Activated CD4-positive, alpha-beta T cell treated with anti-CD3 and anti-CD28 coated beads, Interleukin-2, amount 50 U/mL, for 24 hours (primary cell): ENCODE measurements around the gene JAKMIP3.
"Not testable (repeated sequence)": the region's sequence is repeated elsewhere in the genome, so short reads cannot be mapped to it uniquely, and the experiment has no call there.

Experiments
- DNase-seq, 2 donors: peaks; one replicate each; pipeline ENCODE4 v3.0.0-alpha.2; 2020; ENCODE audit warnings: low read depth in 1 of 2, low spot score in 1 of 2

The JAKMIP3 gene

GRCh38 chr10:132064082-132064755 is 1.5 kb upstream of the JAKMIP3 start:
- no peak for DNase-seq

GRCh38 chr10:132064771-132065437 is 842 bp upstream of the JAKMIP3 start:
- DNase-seq, result no peak

DNA sequence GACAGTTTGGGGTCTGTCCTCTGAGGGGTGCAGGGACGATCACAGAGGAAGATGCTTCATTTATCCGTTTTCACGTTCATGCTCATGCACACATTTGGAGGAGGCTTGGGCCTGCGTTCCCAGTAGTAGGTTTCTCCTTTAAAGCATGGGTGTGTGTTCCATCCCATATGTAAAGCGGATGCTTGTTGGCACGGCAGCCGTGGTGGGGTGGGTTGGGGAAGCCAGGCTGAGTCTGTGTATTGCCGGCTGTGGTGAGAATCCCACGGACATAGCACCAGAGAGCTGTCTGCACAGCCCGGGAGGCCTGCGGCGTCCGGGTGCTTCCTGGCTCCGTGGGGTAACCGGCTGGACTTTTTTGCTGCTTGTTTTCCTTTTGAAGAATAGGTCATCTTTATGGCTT is 440 bp downstream of the JAKMIP3 start:
- DNase-seq, result no peak

DNA sequence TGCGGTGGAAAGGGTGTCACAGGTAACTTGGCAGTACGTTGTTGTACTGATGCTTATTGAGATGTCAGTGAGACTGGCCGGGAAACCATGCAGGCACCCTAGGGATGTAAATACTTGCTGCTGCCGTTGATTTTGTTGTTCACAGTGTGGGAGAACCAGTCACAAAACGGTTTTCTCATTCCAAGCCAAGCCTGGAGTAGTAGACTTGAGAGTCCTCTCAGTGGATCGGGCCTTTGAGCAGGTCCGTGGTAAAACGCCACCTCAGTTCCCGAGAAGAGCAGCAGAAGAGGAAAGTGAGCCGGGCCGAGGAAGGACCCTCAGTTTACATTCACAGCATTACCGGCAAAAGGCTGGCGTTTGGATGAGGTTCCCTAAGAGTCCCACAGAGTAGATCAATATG is 1.1 kb downstream of the JAKMIP3 start:
- no peak for DNase-seq

GRCh38 chr10:132068431-132069121 is 2.8 kb downstream of the JAKMIP3 start:
- no peak for DNase-seq

GRCh38 chr10:132069122-132069848 is 3.5 kb downstream of the JAKMIP3 start:
- no peak for DNase-seq

DNA sequence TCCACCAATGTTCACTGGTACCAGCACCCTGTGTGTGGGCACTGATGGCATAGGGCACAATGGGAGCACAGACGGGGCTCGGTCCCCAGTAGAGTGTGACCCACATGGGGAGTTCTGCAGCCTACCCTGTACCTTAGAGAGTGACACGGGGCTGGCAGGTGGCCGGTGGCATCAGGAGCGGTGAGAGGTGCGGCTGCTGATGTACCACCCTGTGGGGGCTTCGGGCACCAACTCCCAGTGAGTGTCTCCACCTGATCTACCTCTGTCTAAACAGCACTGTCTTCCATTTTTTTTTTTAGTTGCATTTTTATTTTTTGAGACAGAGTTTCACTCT is 4.1 kb downstream of the JAKMIP3 start:
- no peak for DNase-seq

DNA sequence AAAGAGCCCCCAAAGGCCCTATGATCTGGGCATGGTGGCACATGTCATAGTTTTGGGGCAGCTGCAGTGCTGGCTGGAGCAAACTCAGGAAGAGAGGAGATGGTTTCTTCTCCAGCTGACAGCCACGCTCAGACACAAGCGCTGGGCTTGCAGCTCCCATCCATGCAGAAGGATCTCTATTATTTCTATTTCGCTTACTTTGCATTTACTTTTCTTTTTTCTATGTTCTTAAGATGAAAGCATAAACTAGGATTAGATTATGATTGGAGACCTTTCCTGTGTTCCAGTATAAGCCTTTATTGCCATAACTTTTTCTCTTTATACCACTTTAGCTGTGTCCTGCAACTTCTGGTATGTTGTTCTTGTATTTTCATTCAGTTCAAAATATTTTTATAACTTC is 5.0 kb downstream of the JAKMIP3 start:
- no peak for DNase-seq

DNA sequence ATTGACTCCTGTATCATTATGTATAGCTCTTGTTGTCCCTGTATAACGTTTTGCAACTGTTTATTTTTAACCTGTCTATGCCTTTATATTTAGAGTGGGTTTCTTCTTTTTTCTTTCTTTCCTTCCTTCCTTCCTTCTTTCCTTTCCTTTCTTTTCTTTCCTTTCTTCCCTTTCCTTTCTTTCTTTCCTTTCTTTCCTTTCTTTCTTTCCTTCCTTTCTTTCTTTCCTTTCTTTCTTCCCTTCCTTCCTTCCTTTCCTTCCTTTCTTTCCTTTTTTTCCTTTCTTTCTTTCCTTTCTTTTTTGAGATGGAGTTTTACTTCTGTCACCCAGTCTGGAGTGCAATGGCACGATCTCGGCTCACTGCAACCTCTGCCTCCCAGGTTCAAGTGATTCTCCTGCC is 5.9 kb downstream of the JAKMIP3 start:
- DNase-seq, result no peak

GRCh38 chr10:132075909-132076577 is 10.3 kb downstream of the JAKMIP3 start:
- no peak for DNase-seq

GRCh38 chr10:132076578-132077081 is 10.9 kb downstream of the JAKMIP3 start:
- DNase-seq, result no peak

- no peak for DNase-seq
These were observed 11.3 kb downstream of the JAKMIP3 start for GRCh38 chr10:132077091-132077490.

- no peak for DNase-seq
These were observed 13.1 kb downstream of the JAKMIP3 start for GRCh38 chr10:132078746-132079345.

DNA sequence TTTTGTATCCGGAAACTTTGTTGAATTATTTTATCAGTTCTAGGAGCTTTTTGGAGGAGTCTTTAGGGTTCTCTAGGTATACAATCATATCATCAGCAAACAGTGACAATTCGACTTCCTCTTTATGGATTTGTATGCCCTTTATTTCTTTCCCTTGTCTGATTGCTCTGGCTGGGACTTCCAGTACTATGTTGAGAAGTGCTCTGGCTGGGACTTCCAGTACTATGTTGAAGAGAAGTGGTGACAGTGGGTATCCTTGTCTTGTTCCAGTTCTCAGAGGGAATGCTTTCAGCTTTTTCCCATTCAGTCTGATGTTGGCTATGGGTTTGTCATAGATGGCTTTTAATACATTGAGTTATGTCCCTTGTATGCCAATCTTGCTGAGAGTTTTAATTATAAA is 18.6 kb downstream of the JAKMIP3 start:
- not testable (repeated sequence) for DNase-seq

DNA sequence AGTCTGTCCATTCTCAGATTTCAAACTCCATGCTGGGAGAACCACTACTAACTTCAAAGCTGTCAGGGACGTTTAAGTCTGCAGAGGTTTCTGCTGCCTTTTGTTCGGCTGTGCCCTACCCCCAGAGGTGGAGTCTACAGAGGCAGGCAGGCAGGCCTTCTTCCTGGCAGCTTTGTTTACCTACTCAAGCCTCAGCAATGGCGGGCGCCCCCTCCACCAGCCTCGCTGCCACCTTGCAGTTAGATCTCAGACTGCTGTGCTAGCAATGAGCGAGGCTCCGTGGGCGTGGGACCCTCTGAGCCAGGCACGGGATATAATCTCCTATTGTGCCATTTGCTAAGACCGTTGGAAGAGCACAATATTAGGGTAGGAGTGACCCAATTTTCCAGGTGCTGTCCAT is 27.5 kb downstream of the JAKMIP3 start:
- DNase-seq, result not testable (repeated sequence)

DNA sequence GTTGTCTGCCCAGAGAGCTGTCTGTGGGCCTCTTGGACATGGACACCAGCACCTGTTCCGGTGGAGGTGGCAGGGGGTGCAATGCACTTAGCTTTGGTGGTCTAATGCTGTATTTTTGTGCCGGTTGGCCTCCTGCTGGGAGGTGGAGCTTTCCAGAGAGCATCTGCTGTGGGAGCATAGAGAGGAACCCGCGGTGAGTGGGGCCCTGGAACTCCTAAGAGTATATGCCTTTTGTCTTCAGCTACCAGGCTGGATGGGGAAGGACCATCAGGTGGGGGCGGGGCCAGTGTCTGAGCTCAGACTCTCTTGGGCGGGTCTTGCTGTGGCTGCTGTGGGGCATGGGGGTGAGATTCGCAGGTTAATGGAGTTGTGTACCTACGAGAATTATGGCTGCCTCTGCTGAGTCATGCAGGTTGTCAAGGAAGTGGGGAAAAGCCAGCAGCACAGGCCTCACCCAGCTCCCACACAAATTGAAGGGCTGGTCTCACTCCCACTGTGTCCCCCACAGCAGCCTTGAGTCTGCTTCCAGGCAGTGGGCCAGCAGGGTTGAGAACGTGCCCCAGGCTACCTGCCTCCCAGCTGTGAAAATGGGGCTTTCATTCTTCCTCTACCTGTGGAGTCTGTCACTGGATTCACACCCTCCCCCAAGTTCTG is 29.0 kb downstream of the JAKMIP3 start:
- no peak for DNase-seq

- DNase-seq, result no peak
These were observed 29.8 kb downstream of the JAKMIP3 start for GRCh38 chr10:132095403-132096113.

- DNase-seq, result no peak
These were observed 30.5 kb downstream of the JAKMIP3 start for GRCh38 chr10:132096223-132096622.

DNA sequence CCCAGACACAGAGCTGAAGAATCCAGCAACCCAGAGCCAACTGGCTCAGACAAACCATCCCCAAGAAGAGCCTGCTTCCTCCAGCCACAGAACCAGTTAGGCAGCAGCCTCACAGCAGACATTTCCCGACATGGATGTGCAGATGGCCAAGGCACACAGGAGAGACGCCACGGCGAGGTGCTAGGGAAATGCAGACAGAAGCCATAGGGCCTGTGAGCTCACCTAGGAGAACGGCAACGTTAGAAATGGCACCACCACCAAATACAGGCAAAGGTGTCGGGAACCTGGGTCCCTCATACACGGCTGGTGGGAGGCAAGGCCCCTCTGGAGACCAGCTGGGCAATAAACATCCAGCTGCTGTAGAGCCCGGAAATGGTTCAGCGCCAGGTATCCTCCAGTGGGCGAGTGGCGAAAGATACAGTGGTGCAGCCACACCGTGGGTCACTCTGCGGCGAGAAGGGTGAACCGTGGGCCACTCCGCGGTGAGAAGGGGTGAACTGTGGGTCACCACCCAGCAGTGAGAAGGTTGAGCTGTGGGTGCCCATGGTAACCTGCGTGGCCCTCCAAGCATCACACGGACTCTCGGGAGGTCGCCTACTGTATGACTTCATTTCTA is 31.2 kb downstream of the JAKMIP3 start:
- no peak for DNase-seq
